Esophagus squamous epithelium (tissue), 4 donors: ENCODE measurements around the gene SH3PXD2A.

Experiments
- POLR2A ChIP-seq, 4 donors: fragments of 450-650 bp; IDR thresholded peaks; one replicate each; pipeline ENCODE4 v1.6.1; 2017; ENCODE audit warnings: antibody characterized with exemption in 4 of 4, mild to moderate bottlenecking in 4 of 4, moderate library complexity in 3 of 4
- TF ChIP-seq, protein P1 (sequence below), 6 experiments: fragments of 450-650 bp in 4 of 6; fragments of 200-600 bp in 2 of 6; sonication (generic) in 2 of 6; IDR thresholded peaks; one replicate each; pipeline ENCODE4 v1.5.1; 2016 to 2019; ENCODE audit warnings: antibody characterized with exemption in 6 of 6, mild to moderate bottlenecking in 4 of 6, moderate library complexity in 4 of 6

- TF ChIP-seq, protein P1, sequence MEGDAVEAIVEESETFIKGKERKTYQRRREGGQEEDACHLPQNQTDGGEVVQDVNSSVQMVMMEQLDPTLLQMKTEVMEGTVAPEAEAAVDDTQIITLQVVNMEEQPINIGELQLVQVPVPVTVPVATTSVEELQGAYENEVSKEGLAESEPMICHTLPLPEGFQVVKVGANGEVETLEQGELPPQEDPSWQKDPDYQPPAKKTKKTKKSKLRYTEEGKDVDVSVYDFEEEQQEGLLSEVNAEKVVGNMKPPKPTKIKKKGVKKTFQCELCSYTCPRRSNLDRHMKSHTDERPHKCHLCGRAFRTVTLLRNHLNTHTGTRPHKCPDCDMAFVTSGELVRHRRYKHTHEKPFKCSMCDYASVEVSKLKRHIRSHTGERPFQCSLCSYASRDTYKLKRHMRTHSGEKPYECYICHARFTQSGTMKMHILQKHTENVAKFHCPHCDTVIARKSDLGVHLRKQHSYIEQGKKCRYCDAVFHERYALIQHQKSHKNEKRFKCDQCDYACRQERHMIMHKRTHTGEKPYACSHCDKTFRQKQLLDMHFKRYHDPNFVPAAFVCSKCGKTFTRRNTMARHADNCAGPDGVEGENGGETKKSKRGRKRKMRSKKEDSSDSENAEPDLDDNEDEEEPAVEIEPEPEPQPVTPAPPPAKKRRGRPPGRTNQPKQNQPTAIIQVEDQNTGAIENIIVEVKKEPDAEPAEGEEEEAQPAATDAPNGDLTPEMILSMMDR (IDR thresholded peaks at IDR 0.05): no peak
- TF ChIP-seq POLR2A (IDR thresholded peaks at IDR 0.05): peak in 2 of 4 donors; percentile 78 to 83
Observed at GRCh38 chr10:103661198-103661950, 194.0 kb downstream of the SH3PXD2A start.
